ENCODE data around the gene ID3.
A peak's percentile ranks its signal among the peaks of the same experiment; 100 is the strongest.

DNA sequence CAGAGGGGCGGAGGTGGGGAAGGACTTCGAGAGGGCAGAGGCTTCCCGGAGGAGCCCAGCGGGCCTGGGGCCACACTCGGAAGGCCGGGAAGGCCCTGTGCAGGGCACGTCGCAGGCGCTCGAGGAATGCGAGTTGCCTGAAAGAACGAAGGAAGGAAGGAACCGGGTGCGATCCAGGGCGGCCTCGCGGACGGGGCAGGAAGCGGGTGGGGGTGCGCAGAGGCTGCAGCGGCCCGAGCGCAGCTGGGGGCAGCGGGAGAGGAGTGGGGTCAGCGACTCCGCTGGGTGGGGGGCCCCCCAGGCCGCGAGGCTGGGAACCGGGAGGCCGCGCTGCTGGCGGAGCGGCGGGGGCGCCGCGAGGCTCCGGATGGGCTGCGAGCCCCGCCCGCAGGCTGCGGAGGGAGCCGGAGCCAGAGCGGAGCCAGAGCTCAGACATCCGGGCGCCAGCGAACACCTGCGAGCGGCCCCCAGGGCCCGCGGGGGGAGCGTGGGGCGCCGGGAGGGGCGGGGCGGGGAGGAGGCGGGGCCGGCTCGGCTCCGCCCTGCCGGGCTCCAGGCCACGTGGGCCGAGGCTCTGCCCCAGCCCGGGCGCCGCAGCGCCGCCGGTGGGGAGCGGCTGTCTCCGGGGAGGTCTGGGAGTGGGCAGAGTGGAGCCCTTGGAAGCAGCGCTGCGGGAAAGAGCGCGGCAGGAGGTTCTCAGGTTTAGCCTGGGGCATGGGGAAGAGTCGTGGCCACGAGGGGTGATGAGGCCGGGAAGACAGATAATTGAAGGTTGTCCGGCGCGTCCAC lies 4.6 kb downstream of the ID3 start:
- TF ChIP-seq SMC3 (conservative IDR thresholded peaks at IDR 0.05; ENCODE audit: poor library complexity) (no peak), EP300 (conservative IDR thresholded peaks at IDR 0.05; ENCODE audit: poor library complexity, severe bottlenecking) (no peak)
- TF ChIP-seq, protein P1, sequence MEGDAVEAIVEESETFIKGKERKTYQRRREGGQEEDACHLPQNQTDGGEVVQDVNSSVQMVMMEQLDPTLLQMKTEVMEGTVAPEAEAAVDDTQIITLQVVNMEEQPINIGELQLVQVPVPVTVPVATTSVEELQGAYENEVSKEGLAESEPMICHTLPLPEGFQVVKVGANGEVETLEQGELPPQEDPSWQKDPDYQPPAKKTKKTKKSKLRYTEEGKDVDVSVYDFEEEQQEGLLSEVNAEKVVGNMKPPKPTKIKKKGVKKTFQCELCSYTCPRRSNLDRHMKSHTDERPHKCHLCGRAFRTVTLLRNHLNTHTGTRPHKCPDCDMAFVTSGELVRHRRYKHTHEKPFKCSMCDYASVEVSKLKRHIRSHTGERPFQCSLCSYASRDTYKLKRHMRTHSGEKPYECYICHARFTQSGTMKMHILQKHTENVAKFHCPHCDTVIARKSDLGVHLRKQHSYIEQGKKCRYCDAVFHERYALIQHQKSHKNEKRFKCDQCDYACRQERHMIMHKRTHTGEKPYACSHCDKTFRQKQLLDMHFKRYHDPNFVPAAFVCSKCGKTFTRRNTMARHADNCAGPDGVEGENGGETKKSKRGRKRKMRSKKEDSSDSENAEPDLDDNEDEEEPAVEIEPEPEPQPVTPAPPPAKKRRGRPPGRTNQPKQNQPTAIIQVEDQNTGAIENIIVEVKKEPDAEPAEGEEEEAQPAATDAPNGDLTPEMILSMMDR (IDR thresholded peaks at IDR 0.05; ENCODE audit: poor library complexity, severe bottlenecking) = peak; percentile 40

Data from neural cell (in vitro differentiated cells).